Measurements from ENCODE around the gene NAGPA.

NAGPA gene

GRCh38 chr16:5028950-5029475 is 4.7 kb downstream of the NAGPA start:
- no peak for DNase-seq (ENCODE audit: low spot score)
- FAIRE-seq, result no peak

- FAIRE-seq, result no peak
- DNase-seq (ENCODE audit: low spot score), result no peak
Measured at GRCh38 chr16:5027575-5028235, 6.0 kb downstream of the NAGPA start.

GRCh38 chr16:5027086-5027485 is 6.6 kb downstream of the NAGPA start:
- DNase-seq (ENCODE audit: low spot score) (no peak), FAIRE-seq (no peak)

GRCh38 chr16:5026664-5027063 is 7.1 kb downstream of the NAGPA start:
- DNase-seq (ENCODE audit: low spot score) (no peak), FAIRE-seq (no peak)

GRCh38 chr16:5025171-5025632 is 8.5 kb downstream of the NAGPA start:
- no peak for DNase-seq (ENCODE audit: low spot score)

GRCh38 chr16:5024632-5025031 is 9.1 kb downstream of the NAGPA start:
- FAIRE-seq (no peak), DNase-seq (ENCODE audit: low spot score) (peak; percentile 59)

More at GRCh38 chr16:5025171-5025632, 8.5 kb downstream of the NAGPA start:
- no peak for FAIRE-seq

- FAIRE-seq, result no peak
- DNase-seq (ENCODE audit: low spot score), result no peak
Measured at GRCh38 chr16:5022521-5022920, 11.2 kb downstream of the NAGPA start.

GRCh38 chr16:5020551-5020950 is 13.2 kb downstream of the NAGPA start:
- FAIRE-seq (no peak), DNase-seq (ENCODE audit: low spot score) (no peak)

GRCh38 chr16:5019775-5020174 is 14.0 kb downstream of the NAGPA start:
- no peak for FAIRE-seq

GRCh38 chr16:5018793-5019192 is 14.9 kb downstream of the NAGPA start:
- FAIRE-seq (no peak), DNase-seq (ENCODE audit: low spot score) (no peak)

More at GRCh38 chr16:5019775-5020174, 14.0 kb downstream of the NAGPA start:
- no peak for DNase-seq (ENCODE audit: low spot score)

GRCh38 chr16:5017678-5017969 is 16.1 kb downstream of the NAGPA start:
- no peak for FAIRE-seq

GRCh38 chr16:5016967-5017677 is 16.6 kb downstream of the NAGPA start:
- no peak for FAIRE-seq

More at GRCh38 chr16:5017678-5017969, 16.1 kb downstream of the NAGPA start:
- DNase-seq (ENCODE audit: low spot score), result no peak

GRCh38 chr16:5015887-5016286 is 17.8 kb downstream of the NAGPA start:
- FAIRE-seq, result no peak
- DNase-seq (ENCODE audit: low spot score), result no peak

More at GRCh38 chr16:5016967-5017677, 16.6 kb downstream of the NAGPA start:
- no peak for DNase-seq (ENCODE audit: low spot score)

GRCh38 chr16:5015351-5015750 is 18.4 kb downstream of the NAGPA start:
- DNase-seq (ENCODE audit: low spot score), result no peak

GRCh38 chr16:5012887-5013286 is 20.8 kb downstream of the NAGPA start:
- FAIRE-seq (no peak), DNase-seq (ENCODE audit: low spot score) (no peak)

More at GRCh38 chr16:5015351-5015750, 18.4 kb downstream of the NAGPA start:
- no peak for FAIRE-seq

GRCh38 chr16:5011637-5012036 is 22.1 kb downstream of the NAGPA start:
- no peak for FAIRE-seq
- no peak for DNase-seq (ENCODE audit: low spot score)

- no peak for FAIRE-seq
Measured at GRCh38 chr16:5010576-5011329, 23.0 kb downstream of the NAGPA start.

GRCh38 chr16:5008311-5008731 is 25.4 kb downstream of the NAGPA start:
- DNase-seq (ENCODE audit: low spot score), result no peak
- FAIRE-seq, result no peak

More at GRCh38 chr16:5010576-5011329, 23.0 kb downstream of the NAGPA start:
- DNase-seq (ENCODE audit: low spot score), result no peak

GRCh38 chr16:5007256-5007655 is 26.5 kb downstream of the NAGPA start:
- no peak for DNase-seq (ENCODE audit: low spot score)
- FAIRE-seq, result no peak

- DNase-seq (ENCODE audit: low spot score), result no peak
- FAIRE-seq, result no peak
Measured at GRCh38 chr16:5006348-5007193, 27.2 kb downstream of the NAGPA start.

GRCh38 chr16:5005916-5006315 is 27.8 kb downstream of the NAGPA start:
- FAIRE-seq (no peak), DNase-seq (ENCODE audit: low spot score) (no peak)

Data from urothelium cell line (cell line).